NCI-H748 (cell line): ENCODE data around the gene MAL.

Source experiments
- DNase-seq: peaks from one replicate; lab custom pipeline; 2025; ENCODE audit not compliant: unreplicated experiment; lab: John Stamatoyannopoulos, UW

The MAL gene

DNA sequence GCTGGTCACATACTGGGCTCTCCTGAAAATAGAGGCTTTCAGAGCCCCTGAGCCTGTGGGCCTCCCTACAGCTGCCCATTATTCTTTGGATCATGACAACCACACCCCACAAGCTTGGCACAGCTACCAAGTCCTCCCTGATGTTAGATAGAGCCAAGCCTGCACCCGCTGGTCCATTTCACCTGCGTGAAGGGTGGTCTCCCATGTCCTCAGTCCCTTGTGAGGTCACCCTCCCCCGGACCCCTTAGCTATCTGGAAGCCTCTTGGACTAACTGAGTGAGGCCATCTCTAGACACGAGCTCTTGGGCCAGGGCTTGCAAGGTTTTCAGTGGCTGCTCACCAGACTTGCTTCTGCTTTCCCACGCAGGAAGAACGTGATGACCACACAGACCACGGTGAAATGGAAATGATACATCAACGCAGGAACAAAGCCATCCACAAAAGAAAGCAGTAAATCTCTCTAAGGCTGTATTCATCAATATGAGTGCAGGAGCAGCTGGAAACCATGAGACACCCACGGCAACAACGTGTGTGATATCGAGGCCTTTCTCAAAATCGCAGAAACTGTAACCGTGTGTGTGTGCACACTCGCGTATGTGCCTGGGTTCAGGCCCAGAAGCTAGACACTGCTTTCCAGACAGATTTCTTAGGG is 10.1 kb upstream of the MAL start:
- no peak for DNase-seq

DNA sequence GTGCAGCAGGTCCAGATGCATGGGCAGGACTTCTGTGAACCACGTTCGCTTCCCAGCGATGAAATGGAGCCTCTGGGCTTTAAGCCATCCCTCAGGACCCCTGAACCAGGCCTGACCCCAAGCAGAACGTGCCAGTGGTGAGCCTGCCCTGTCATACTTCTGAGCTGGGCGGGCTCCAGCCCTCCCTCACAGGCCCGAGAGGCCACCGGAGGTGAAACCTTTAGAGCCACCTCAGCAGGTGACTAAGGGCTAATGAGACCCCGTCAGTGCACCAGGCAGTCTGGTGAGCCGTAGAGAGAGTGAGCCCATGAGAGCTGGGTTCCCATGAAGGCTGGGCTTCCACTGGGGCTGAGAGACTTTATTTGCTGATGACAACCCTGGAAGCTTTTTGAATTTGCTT is 8.9 kb upstream of the MAL start:
- no peak for DNase-seq

DNA sequence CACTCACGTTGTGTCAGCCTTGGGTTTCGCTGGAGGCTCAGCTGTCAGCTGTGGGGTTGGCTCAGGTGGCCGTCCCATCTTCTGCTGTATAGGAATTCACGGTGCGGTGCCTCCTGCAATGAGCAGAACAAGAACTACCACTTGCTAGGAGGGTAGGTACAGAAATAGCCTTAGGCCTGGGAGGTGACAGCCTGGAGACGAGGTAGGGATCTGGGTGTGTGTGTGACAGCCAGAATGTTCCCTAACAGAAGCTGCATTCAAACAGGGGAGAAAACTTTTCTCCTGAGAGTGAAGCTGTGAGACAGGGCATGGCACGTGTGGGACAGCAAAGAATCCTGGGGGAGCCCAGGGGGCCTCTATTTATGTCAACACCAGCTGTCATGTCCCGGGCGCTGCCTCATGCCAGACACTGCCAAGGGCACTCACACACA is 8.4 kb upstream of the MAL start:
- no peak for DNase-seq

DNA sequence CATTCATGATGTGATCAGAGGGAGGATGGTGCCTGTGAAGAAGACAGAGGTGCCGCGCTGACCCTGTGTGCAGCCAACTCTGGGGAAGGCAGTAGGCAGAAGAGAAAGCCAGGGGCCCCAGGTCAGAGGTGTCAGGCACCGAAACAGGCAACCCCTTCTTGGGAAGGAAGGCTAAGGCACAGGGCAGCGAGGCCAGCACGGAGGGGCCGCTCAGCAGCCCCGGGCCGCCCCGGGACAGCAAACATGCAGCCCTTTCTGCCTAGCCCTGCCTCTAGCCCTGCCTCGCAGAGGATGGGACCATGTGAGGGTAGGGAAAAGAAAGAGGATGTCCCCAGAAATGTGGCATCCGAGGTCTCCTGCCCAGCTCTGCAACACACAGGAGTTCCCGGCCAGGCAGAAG is 7.7 kb upstream of the MAL start:
- no peak for DNase-seq

DNA sequence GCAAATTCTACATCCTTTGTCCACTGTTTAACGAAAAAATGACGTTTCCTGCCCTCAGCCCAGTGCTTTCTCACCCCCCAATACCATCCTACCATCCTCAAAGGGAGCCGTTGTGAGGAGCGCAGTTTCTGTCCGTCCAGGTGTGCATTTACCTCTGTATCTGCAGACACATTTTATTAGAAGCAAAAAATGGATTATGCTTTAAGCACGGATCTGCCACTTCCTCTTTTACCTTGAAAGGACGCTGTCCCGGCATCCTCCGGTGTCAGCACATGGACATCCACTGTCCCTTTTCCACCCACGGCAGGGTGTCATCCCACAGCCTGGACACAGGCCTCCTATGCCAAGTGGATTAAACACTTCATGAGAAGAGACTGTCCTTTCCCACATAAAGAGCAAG is 7.2 kb upstream of the MAL start:
- no peak for DNase-seq

DNA sequence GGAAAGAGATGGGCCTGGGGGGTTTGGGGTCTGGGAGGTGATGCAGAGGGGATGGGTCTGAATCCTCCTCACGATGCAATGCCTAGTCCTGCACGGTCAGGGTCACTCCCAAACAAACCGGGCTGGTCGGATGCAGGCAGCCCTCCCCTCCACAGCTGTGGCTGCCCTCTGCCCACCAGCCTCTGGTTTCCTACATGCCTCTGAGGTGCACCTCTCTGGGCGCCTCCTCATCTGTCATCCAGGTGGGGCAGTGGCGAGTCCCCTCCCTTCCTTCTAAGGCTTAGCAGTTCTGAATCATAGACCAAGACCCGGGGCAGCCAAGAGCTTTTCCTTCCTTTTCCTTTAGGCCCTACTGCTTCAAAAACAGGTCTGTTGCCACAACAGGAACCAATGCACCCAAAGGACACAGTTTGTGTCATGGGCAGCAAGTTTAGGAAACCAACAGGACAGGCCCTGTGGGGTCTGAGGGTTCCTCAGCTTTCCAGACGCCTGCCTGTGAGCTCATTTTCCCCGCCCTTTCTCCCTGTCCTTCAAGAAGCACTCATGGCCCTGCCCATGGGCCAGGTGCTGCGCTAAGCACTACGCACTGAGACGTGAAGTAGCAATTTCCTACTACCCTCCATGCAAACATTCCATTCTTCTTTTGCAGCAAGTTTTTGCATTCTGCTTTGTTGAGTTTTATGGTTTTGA is 6.5 kb upstream of the MAL start:
- DNase-seq, result no peak

DNA sequence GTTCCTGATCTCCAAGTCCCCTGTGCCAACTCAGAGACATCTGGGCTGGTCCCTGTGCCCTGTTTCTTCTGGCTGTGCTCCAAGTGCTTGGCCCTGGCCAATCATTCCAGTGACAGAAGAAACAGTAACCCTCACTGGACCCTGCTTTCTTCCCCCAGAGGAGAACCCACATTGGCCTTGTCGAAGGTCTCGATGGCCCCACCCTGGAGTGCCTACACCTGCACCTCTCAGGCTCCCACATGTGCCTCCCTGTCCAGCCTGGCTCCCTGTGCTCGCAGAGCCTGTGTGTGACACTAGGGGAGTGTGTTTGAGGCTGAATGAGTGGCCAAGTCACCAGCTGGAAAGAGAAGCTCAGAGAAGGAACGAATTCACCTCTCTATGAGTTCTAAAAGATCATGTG is 5.9 kb upstream of the MAL start:
- DNase-seq, result no peak

DNA sequence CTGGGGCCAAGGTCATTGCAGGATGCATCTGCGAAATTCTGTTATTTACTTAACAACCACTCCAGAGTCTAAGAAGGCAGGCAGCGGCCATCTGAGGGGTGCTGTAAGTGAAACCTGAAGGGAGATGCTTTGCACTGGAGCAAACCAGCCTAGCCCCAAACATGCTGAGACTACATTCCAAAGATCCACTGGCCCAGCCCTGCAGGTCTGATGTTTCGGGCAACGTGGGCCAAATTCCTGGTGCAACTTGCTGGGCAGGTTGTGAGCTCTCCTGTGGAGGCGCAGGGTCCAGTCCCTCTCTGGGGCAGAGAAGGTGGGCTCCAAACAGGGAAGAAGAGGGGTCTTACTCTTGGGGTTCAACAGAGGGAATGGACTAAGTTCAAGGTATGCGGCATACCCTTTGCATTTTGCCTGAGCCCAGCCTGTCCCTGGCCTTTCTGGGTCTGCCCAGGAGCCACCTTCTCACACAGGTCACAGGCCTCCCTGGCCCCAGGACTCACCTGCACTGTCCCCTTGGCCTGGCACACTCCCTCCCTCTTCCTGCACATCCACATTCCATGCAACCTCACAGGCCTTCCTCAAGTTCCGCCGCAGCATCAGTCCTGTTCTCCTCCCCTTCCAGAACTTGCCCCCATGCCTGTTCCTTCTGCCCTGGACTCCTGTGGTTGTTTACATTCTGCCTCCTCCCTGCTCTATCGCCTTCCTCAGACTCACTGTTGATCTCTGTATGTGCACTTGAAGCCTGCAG is 5.1 kb upstream of the MAL start:
- DNase-seq, result no peak

DNA sequence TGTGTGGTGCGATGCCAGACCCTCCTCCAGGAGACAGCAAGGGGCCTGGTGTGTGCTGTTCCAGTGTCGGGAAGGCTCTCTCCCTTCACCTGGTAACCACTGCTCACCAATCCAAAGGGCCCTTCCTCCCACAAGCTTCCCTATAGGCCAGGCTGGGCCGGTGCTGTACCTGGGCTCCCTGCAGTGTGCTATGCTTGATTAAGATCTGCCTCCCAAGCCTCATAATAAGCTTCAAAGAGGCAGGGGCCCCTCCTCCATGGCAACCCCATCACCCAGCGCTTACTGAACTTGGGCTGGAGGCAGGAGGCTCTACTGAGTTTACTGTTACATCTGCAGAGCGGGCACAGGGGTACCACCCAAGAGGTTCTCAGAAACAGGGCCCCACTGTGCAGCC is 4.5 kb upstream of the MAL start:
- DNase-seq, result no peak

DNA sequence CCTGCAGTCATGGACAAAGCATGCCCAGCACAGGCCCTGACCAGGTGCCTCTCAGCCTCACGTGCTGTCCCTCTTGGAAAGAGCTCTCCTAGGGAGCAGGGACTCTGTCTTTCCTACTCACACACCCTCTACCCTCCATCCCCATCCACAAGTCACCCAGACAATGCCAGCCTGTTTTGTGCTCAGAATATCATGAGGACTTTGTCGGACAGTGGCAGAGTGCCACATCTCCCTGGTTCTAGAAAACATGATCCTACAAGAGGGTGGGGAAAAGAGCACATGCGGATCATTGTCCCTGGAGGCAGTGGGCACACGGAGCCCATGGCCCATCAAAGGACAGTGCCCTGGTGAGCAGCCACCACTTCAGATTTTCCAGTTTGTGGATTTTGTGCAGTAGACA is 3.7 kb upstream of the MAL start:
- DNase-seq, result no peak

DNA sequence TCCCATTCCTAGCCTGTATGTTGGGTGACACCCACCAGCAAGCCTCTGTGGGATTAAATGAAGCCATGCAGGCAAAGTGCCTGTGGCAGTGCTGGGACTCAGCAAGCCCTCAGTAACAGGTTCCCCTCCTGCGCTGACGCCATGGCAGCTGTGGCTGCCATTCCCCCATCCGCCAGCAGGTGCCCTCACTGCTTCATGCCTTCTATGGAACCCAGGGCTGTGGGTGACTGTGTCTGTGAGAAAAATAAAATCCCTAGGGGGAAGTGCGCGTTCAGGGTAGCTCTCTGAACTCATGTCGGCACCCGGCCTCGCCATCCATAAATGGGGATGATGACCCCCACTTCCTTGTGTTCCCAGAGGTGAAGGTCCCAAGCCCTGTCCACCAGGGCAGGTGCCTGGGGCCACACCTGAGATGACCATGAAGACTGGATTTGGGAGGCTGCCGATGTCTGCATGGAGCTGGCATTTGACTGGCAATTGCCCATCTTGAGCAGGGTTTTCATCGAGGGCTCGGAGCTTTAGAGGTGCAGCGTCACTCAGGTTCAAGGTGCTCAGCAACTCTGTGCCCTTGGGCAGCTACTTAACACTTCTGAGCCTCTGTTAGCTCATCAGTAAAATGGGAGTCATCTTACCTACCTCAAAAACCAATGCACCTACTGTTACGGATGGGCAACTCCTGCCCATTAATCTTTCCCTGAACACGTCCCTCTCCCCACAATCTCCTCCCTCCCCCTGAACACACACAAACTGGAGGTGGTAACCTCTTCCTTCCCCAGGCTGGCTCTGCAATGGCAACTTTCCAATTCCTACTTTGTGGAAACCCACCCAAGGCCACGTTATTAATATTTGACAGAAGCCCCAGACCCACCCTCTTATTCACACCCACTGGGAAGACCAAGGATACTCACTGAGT is 2.9 kb upstream of the MAL start:
- DNase-seq, result peak; percentile 59

DNA sequence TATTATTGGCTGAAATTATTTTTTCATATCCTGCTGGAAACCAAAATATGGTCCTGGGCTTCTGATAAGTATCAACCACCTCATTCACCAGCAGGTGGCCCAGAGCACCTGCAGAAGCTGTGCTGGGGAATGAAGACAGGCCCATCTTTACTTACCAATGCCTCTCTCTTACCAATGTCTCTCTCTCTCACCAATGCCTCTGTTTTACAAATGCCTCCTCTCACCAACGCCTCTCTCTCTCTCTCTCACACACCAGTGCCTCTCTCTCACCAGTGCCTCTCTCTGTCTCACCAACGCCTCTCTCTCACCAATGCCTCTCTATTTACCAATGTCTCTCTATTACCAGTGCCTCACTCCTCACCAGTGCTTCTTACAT is 2.3 kb upstream of the MAL start:
- peak; percentile 37 for DNase-seq

DNA sequence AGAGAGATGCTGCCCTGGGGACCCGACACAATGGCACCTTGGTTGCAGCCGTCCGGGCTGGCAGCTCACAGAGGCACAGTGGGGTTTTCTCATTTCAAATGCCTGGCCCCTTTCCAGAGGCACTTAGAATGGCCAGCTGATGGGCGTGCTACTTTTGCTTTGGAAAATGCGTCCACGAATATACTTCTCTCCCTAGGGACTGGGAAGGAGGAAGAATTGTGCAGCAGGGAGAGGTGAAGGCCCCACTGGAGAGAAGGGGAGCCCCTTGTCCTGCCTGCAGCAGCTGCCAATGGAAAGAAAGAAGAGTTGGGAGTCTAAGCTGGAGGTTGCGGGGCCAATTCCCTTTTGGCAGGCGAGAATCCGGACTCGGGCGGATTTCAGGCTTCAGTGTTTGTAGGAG is 1.1 kb upstream of the MAL start:
- DNase-seq, result peak; percentile 1

DNA sequence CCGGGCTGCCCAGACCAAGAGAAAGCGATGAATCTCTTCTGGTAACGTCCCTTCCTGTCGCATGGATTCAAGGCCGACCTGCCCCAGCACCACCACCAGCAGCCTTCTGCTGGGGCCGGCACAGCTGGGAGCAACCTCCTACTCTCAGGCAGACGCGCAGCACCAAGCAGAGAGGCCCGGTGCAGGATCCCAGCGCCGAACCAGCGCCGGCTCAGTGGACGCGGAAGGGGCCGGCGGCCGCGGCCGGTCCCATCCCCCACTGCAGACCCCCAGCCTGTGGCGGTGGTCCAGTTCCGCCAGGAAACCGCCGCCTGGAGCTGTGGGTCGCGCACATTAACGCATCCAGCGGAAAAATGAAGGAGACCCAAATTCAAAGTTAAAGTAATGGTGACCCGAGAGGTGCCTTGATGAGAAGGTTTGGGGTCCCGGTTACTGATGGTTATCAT is 525 bp upstream of the MAL start:
- DNase-seq, result no peak

DNA sequence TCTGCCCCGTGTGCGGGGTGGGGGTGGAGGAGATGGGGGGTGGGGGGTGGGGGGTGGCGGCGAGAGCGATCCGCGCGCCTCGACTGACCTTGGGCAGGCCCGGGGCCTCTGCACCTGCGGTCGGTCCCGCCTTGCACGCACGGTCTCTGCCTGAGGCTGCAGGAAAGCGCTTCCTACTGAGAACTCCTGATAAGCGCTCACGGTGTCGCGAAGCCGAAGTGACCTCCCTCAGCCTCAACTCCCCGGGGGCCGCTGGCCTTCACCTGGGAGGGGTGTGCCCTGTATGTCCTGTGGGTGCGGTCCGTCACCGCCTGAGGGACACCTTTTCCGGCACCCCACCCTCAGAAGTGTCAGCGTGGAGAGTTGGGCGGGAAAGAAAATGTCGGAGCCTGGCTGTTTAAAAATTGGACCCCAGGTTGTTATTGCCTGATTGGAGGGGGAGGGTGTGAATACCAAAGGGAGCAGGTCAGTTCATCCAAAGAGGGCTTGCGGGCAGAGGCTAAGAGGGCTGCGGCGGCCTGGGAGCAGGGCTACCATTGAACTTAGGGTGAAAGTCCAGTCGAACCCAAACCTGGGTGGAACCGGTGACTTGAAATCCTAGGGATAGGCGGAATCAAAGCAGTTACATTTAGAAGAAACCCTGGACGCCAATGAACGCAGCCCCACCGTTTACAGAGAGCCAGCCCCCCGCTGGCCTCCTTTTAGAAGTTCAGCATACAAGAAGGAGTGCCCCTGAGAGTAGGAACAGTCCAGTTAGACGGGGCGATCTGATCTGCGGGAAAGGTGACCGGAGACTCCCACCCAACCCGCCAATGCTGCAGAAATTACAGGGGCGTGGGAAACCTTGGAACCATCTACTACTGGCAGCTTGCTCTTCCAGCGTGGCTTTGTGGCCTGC is 1.2 kb downstream of the MAL start:
- peak; percentile 43 for DNase-seq

DNA sequence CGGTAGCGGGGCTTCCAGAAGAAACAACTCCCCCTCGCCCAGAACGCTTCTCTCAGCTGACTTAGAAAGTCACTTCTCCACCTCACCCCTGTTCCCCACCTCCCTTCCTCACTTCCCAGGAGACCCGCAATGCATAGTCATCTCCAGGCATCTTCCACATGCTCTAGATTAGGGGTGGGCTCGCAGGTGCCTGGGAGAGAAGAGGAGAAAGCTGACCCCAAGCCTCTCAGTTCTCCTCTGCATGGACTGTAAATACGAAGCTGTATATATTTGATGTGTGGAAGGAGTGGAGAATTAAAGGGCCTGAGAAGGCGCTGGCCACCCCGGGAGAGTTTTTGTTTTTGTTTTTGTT is 1.8 kb downstream of the MAL start:
- no peak for DNase-seq

DNA sequence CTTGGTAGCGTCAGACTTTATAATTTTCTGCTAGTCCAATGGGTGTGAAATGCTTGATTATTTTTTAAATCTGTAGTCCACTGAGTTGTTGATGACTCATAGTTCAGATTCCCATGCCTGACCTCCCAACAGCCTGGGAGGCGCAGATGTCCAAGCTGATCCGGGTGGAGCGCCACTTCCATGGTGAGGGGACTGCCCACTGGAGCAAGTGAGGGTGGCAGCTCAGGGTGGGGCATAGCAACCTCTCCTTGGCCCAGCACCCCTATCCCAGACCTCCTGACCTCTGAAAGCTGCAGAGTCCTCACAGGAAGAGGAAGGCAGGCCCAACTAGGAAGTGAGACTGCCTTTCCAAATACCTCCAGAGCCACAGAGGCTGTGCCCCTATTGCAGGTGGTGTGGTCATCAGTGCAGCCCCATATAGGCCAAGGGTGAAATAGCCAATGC is 4.4 kb downstream of the MAL start:
- DNase-seq, result no peak

DNA sequence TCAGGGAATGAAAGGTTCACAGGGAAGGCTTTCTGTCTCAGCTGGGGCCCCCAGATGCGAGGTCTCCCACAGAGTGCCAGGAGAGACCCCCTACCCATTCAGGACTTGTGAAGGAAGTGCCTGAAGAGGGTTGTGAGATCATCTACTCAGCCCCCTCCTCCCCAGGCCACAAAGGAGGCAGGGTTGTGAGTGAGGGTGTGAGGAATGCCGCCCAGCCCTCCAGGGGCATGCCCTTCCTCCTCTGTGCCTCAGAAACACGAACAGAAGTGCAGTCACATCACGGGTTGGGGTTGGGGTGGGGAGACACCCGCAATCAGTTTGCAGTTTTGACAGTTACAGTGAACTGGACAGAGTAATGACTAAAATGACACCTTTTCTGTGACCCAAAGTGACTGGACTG is 5.0 kb downstream of the MAL start:
- no peak for DNase-seq

DNA sequence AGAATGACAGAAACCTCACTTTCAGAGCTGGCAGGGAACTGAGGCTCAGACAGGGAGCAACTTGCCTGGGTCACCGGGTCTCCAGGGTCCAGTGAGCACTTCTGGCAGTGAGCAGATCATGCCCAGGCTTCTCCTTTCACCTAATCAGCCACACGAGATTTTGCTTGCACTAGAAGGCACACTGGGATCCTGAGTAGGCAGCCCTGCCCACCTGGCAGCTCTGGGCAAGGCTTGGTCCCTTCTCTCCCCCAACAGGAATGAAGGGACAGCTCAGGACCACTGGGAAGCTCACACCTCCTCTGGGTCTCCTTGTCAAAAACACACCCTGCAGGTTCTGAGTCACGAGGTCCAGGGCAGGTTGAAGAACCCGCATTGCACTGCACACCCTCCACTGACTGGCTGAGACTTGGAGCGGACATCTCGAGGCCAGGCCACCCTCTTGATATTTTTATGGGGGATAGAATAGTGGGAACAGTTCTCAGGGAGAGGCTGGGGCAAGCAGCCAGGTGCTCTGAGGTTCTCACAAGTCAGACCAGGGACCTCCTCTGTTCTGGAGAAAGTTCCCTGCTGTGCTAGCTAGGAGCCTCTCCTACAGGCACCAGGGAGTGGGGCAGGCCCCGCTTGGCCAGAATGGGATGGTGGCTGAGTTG is 5.7 kb downstream of the MAL start:
- DNase-seq, result no peak

DNA sequence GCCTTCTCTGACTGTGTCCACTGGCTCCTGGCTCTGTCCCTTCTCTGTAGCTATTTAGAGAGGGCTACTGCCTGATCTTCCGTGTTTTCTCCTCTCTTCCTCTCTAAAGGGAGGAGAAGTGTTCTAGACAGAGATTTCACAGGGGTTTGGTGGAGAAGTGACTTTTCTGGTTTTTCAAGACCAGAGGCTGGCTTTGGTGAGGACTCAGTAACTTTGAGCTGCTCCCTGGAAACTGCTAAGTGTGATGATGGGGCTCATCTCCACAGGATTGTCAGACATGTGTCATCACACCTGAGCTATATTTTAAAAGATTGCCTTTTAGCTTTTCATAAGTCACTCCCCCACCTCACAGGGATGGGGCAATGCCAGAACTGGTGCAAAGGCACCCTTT is 6.2 kb downstream of the MAL start:
- no peak for DNase-seq
